K562 (cell line): ENCODE measurements around the gene FOXN1. TPM values are rescaled to one million over a fixed set of nuclear protein-coding genes. Genes with fewer than 3 reads are reported as not detected.

ENCODE experiments used
- ATAC-seq: fragments of 200-7000 bp; cut with Tn5 transposase; 3 replicates; pipeline ENCODE4 v1.9.1; 2020; ENCODE audit warnings: moderate library complexity
- BruUV-seq: library from RNA; stranded (reverse); fragments of 400-500 nt; replicated peaks from 2 replicates; lab custom pipeline; 2021; lab: Mats Ljungman, UMichigan
- CTCF ChIA-PET: fragments of 300-600 bp; formaldehyde crosslinking; extraction: SDS; loops from one replicate; lab custom pipeline; 2021; ENCODE audit warnings: low intra/inter-chr PET ratio; lab: Yijun Ruan, JAX
- POLR2A ChIA-PET: fragments of 300-600, 350-650 bp; sonication (Branson Sonifier 250); formaldehyde crosslinking; extraction: SDS; loops from one replicate; lab custom pipeline; 2021; ENCODE audit warnings: antibody characterized with exemption, inconsistent platforms; lab: Yijun Ruan, JAX
- DNase-seq, 4 experiments: peaks; one replicate each; pipeline versions ENCODE4 v3.0.0 to v3.0.0-alpha.2; 2011 to 2018; ENCODE audit warnings: low spot score in 3 of 4, mixed read lengths in 3 of 4; ENCODE audit errors: extremely low read depth in 1 of 4
- FAIRE-seq: peaks from 2 replicates; lab custom pipeline; 2011; peaks lifted over from hg19 to GRCh38; lab: Jason Lieb, UNC
- H2AFZ ChIP-seq: 2 replicates; pipeline ENCODE4 v1.6.0; 2011; ENCODE audit warnings: low read depth, low read length, control low read depth, inconsistent platforms
- H3K27ac ChIP-seq: fragments of 200-600 bp; 3 replicates; pipeline ENCODE4 v1.8.0; 2011; ENCODE audit warnings: low read depth, mild to moderate bottlenecking, control low read depth, inconsistent platforms, low read length, moderate library complexity, mixed read lengths; ENCODE audit errors: extremely low read depth
- H3K27me3 ChIP-seq, 2 experiments: fragments of 300-600 bp in 1 of 2; 2 replicates in 1 of 2; 3 replicates in 1 of 2; pipeline versions ENCODE4 v1.6.0 to v1.8.0; 2011; ENCODE audit warnings: inconsistent platforms in 2 of 2, low read length in 2 of 2, mild to moderate bottlenecking in 1 of 2, mixed read lengths in 1 of 2, moderate library complexity in 1 of 2; ENCODE audit not compliant: control insufficient read depth in 2 of 2, insufficient read depth in 2 of 2
- H3K36me3 ChIP-seq: fragments of 300-600 bp; 3 replicates; pipeline ENCODE4 v1.8.0; 2011; ENCODE audit warnings: mild to moderate bottlenecking, low read length, inconsistent platforms; ENCODE audit not compliant: control insufficient read depth, insufficient read depth
- H3K4me1 ChIP-seq, 2 experiments: fragments of 200-600 bp in 1 of 2; replicated peaks in 1 of 2; 2 replicates in 1 of 2; 3 replicates in 1 of 2; pipeline versions ENCODE4 v1.5.1 to v1.8.0; 2011; ENCODE audit warnings: inconsistent platforms in 2 of 2, low read length in 2 of 2, mild to moderate bottlenecking in 1 of 2, mixed read lengths in 1 of 2, moderate library complexity in 1 of 2; ENCODE audit not compliant: control insufficient read depth in 2 of 2, insufficient read depth in 2 of 2
- H3K4me2 ChIP-seq: 2 replicates; pipeline ENCODE4 v1.6.1; 2011; ENCODE audit warnings: low read length, control low read depth, inconsistent platforms, mixed read lengths; ENCODE audit not compliant: insufficient read depth
- H3K4me3 ChIP-seq: fragments of 200-600 bp; sonication (generic), shearing (Covaris generic); 2 replicates; pipeline ENCODE4 v1.5.1; 2016; ENCODE audit warnings: control low read depth, inconsistent platforms
- H3K79me2 ChIP-seq: fragments of 200-600 bp; 3 replicates; pipeline ENCODE4 v1.8.0; 2011; ENCODE audit warnings: low read length, inconsistent platforms; ENCODE audit not compliant: control insufficient read depth, insufficient read depth
- H3K9ac ChIP-seq, 2 experiments: 2 replicates each; pipeline versions ENCODE4 v1.6.0 to v1.6.1; 2011; ENCODE audit warnings: low read depth in 2 of 2, low read length in 2 of 2, control low read depth in 1 of 2, inconsistent platforms in 1 of 2, mild to moderate bottlenecking in 1 of 2, mixed read lengths in 1 of 2; ENCODE audit not compliant: insufficient read depth in 1 of 2
- H3K9me1 ChIP-seq: one replicate; pipeline ENCODE4 v1.6.0; 2011; ENCODE audit warnings: inconsistent platforms, mild to moderate bottlenecking, low read length, moderate library complexity; ENCODE audit not compliant: control insufficient read depth, insufficient read depth
- H3K9me3 ChIP-seq: replicated peaks from 2 replicates; pipeline ENCODE4 v1.5.1; 2011; ENCODE audit warnings: low read depth, low read length, inconsistent platforms; ENCODE audit not compliant: control insufficient read depth, insufficient read depth
- H4K20me1 ChIP-seq: replicated peaks from 2 replicates; pipeline ENCODE4 v1.6.1; 2011; ENCODE audit warnings: low read length, inconsistent platforms, mixed read lengths; ENCODE audit not compliant: control insufficient read depth, insufficient read depth
- ARID4B ChIP-seq: sonication (generic); formaldehyde crosslinking; IDR thresholded peaks from 2 replicates; pipeline ENCODE4 v1.8.0; 2022; ENCODE audit warnings: mild to moderate bottlenecking, missing genetic modification reagents
- HOMEZ ChIP-seq: fragments of 250-450 bp; sonication (Bioruptor Pico); IDR thresholded peaks from 2 replicates; pipeline ENCODE4 v1.4.0; 2020; ENCODE audit warnings: mild to moderate bottlenecking, moderate library complexity
- RBM25 ChIP-seq: fragments of 200-400 bp; formaldehyde crosslinking; IDR thresholded peaks from 2 replicates; pipeline ENCODE4 v1.6.1; 2018; ENCODE audit warnings: low read length, low read depth, moderate library complexity; ENCODE audit not compliant: severe bottlenecking
- TCF15 ChIP-seq: fragments of 250-450 bp; sonication (Bioruptor Pico); IDR thresholded peaks from 2 replicates; pipeline ENCODE4 v1.8.0; 2022; ENCODE audit warnings: moderate library complexity, mild to moderate bottlenecking, inconsistent platforms
- ZNF263 ChIP-seq: sonication (generic); formaldehyde crosslinking; IDR thresholded peaks from 2 replicates; pipeline ENCODE4 v1.8.0; 2022; ENCODE audit warnings: mild to moderate bottlenecking, missing genetic modification reagents, borderline replicate concordance
- ZNF311 ChIP-seq: fragments of 250-450 bp; sonication (Bioruptor Pico); IDR thresholded peaks from 2 replicates; pipeline ENCODE4 v1.4.0; 2020; ENCODE audit warnings: mild to moderate bottlenecking, moderate library complexity
- ZNF76 ChIP-seq: fragments of 250-450 bp; sonication (Bioruptor Pico); IDR thresholded peaks from 2 replicates; pipeline ENCODE4 v1.4.0; 2020; ENCODE audit warnings: mild to moderate bottlenecking, moderate library complexity, borderline replicate concordance
- ZNF79 ChIP-seq: fragments of 250-450 bp; sonication (Bioruptor Pico); IDR thresholded peaks from 2 replicates; pipeline ENCODE4 v1.4.0; 2020; ENCODE audit warnings: low read depth, mild to moderate bottlenecking, moderate library complexity
- WGBS: fragments of 100-300 bp; shearing (Covaris generic); methylation state at CpG from one replicate; pipeline ENCODE4 v1.1.6; 2016; ENCODE audit warnings: low coverage, mixed read lengths; ENCODE audit not compliant: insufficient coverage; ENCODE audit errors: missing lambda C conversion rate; 5-methylcytosine and 5-hydroxymethylcytosine counted together
- in situ Hi-C: fragments of 300-500 bp; cut with MboI; formaldehyde crosslinking; loops from 4 replicates; pipeline ENCODE4 v1.15.0; 2018; ENCODE audit warnings: inconsistent platforms, mixed read lengths
- intact Hi-C: fragments of 100-400 bp; cut with micrococcal nuclease; formaldehyde crosslinking; loops from 2 replicates; pipeline ENCODE4 v1.14.2; 2022
- polyA plus RNA-seq, 8 experiments: library from polyadenylated mRNA; depleted of rRNA in 4 of 8; stranded (reverse) in 5 of 8; unstranded in 3 of 8; fragments of >200 nt; fragmentation: Nextera tagmentation in 2 of 8; fragmentation: Illumina TruSeq in 1 of 8; extraction: Ambion mirVana in 2 of 8; extraction: Trizol in 1 of 8; gene quantifications; 2 replicates each; pipeline versions ENCODE4 v1.2.1 to v1.2.3, GENCODE V29; 2011 to 2014; ENCODE audit warnings: inconsistent platforms in 1 of 8, missing spikeins in 1 of 8
- total RNA-seq, 7 experiments: library from RNA; depleted of rRNA in 6 of 7; stranded (reverse); fragments of >200 nt in 6 of 7; fragmentation: Illumina TruSeq in 2 of 7; extraction: Trizol in 2 of 7; gene quantifications; 2 replicates each; pipeline versions ENCODE4 v1.2.1 to v1.2.3, GENCODE V29; 2011 to 2021; ENCODE audit warnings: low replicate concordance in 1 of 7

FOXN1 gene
- total and polyA plus RNA-seq, 9 of the 15 experiments (the other 6 are each of a cell fraction or from before 2014, with no cell fraction given), result not detected

GRCh38 chr17:28551421-28552175, 45.5 kb downstream of the FOXN1 start (continued):
- TF ChIP-seq RBM25 (peak; percentile 59), TCF15 (CRISPR knock-in tag) (no peak), ZNF76 (CRISPR knock-in tag) (no peak), ZNF311 (CRISPR knock-in tag) (no peak)

- Histone ChIP-seq H3K4me2 (peak within 1 kb of the TSS; percentile 80), H3K4me3 (peak within 1 kb of the TSS; percentile 75), H2AFZ (peak within 1 kb of the TSS; percentile 86), H4K20me1 (peaks cover 4% of the 10 kb centered on the region), H3K9ac (peak within 1 kb of the TSS; percentile 57 to 90; a peak in 3 of 4 replicates), H3K79me2 (peaks cover 3% of the 10 kb centered on the region; the same call in 2 of the 3 replicates), H3K4me1 (peaks cover 13 to 27% of the 10 kb centered on the region in 2 experiments; a peak in 4 of 5 replicates), H3K9me3 (no peaks in the 10 kb centered on the region), H3K27ac (peak within 1 kb of the TSS; percentile 67; the same call in 1 of the 3 replicates), H3K27me3 (no peaks in the 10 kb centered on the region), H3K36me3 (peaks cover 46% of the 10 kb centered on the region), H3K9me1 (peaks cover 4% of the 10 kb centered on the region)
- WGBS, result under 1% methylated on average over 23 of the region's 67 CpGs
- FAIRE-seq (no peak), DNase-seq (peak; percentile 86 to 98 (median 97)), ATAC-seq (peak; percentile 97)
- intact Hi-C loops (no loop called here), in situ Hi-C loops (no loop called here)
- no TSS peak for BruUV-seq
- CTCF ChIA-PET, result interaction anchor here (0.6 kb wide), 2 partner anchors 67 to 183 kb away, joined by 5 to 6 read pairs; no protein-coding TSS in a partner anchor
- POLR2A ChIA-PET, result interaction anchor here (0.5 to 1.6 kb wide), 8 partner anchors 9 to 153 kb away, joined by 3 to 6 read pairs (median 4); partner anchors contain the start of gene PIGS
- TF ChIP-seq ZNF79 (CRISPR knock-in tag) (no peak), ARID4B (CRISPR knock-in tag) (no peak; the same call in 1 of the 2 replicates), ZNF263 (peak; percentile 28; the same call in 1 of the 2 replicates), HOMEZ (CRISPR knock-in tag) (no peak)
Measured at GRCh38 chr17:28552176-28552999, 46.2 kb downstream of the FOXN1 start, which contains the start of gene UNC119. Gene UNC119 (minus strand): TSS chr17:28552624. CDS start chr17:28552557, 67 bp downstream.
